NCI-H460 (cell line): ENCODE results near the gene PDSS2. TPM values are rescaled to one million over a fixed set of nuclear protein-coding genes. Genes with fewer than 3 reads are reported as not detected.
"Not testable (repeated sequence)": the region's sequence is repeated elsewhere in the genome, so short reads cannot be mapped to it uniquely, and the experiment has no call there.

Source experiments
- DNase-seq: peaks from one replicate; pipeline ENCODE4 v3.0.0-alpha.2; 2016; ENCODE audit warnings: low read depth; ENCODE audit errors: extremely low read depth
- total RNA-seq: library from RNA; depleted of rRNA; stranded (reverse); fragments of >200 nt; shearing (Covaris generic); gene quantifications from 2 replicates; pipeline ENCODE4 v1.2.3, GENCODE V29; 2014

The PDSS2 gene
- total RNA-seq, 1 experiment from 2014 or later: 15.7 TPM

DNA sequence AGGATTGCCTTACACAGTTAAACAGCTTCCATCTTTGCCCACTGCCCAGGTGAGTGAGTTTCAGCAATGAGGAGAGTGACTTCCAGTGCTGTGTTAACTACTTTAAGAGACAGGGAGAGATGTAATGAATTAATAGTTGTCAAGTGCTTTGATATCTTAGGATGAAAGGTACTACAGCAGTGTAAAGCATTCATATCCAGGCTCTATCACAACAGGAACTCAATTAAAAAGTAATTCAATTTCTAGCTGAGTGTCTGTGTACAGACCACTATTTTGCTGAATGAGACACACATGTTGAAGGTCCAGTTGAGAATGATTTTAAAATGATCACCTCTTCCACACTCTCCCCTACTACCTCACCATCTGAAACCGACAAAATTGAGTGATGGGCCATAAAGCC is 273.3 kb downstream of the PDSS2 start:
- no peak for DNase-seq

GRCh38 chr6:107185391-107185970 is 273.9 kb downstream of the PDSS2 start:
- DNase-seq: no peak

- no peak for DNase-seq
Measured at GRCh38 chr6:107184435-107184834, 274.9 kb downstream of the PDSS2 start.

GRCh38 chr6:107180099-107180498 is 279.3 kb downstream of the PDSS2 start:
- DNase-seq: no peak

DNA sequence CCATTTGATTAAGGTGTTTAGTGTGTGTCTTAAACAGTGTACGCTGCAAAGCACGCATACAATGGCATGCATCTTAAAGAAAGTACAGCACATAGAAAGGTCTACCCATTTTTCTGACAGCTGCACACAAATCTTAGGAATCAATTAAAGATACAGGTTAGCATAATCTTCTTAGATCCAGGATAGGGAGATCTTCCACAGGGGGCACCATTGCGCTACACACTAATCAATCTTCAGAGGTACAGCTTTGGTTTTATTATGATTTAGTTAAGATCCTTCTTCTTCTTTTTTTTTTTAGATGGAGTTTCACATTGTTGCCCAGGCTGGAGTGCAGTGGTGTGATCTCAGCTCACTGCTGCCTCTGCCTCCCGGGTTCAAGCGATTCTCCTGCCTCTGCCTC is 280.4 kb downstream of the PDSS2 start:
- no peak for DNase-seq

DNA sequence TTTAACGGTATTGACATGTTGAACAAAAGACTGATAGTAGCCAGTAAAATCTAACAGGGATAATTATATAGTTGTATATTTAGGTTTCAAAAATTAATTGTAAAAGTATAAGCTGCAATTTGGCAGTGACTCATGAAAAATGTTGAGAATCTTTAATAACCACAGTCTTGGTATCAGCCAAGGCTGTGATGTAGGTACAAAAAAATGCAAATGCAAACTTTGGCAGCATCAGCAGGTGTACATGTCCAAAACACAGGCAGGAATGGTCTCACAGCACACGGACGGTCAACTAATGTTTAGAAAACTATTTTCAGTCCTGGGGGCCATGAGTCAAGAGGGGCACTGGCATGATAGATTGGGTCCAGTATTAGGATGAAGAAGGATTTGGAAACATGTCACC is 285.6 kb downstream of the PDSS2 start:
- DNase-seq: no peak

DNA sequence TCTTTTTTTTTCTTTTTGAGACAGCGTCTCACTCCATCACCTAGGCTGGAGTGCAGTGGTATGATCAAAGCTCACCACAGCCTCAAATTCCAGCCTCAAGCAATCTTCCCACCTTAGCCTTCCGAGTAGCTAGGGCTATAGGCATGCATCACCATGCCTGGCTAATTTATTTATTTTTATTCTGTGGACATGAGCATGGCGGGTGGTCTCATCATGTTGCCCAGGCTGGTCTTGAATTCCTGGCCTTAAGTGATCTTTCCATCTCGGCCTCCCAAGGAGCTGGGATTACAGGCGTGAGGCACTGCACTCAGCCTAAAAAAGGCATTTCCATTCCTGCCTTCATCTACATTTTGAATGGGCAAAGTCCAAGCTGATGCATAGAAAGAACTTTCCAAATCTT is 287.9 kb downstream of the PDSS2 start:
- no peak for DNase-seq

DNA sequence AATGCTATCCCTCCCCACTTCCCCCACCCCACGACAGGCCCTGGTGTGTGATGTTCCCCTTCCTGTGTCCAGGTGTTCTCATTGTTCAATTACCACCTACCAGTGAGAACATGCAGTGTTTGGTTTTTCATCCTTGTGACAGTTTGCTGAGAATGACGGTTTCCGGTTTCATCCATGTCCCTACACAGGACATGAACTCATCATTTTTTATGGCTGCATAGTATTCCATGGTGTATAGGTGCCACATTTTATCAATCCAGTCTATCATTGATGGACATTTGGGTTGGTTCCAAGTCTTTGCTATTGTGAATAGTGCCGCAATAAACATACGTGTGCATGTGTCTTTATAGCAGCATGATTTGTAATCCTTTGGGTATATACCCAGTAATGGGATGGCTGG is 295.1 kb downstream of the PDSS2 start:
- not testable (repeated sequence) for DNase-seq

DNA sequence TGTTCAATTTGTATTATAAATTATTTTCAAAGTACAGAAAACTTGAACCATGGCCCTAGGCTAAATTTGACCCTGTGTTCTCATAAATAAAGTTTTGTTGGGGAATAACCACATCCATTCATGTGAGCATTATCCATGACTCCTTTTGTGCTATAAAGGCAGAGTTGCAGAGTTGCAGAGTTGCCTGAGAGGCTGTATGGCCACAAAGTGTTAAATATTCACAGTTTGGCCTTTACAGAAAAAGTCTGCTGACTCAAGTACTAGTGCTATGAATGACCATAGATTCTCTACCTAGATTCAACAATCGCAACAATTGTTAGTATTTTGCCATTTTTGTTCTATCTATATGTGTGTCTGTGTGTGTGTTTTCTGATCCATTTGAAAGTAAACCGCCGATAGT is 297.8 kb downstream of the PDSS2 start:
- DNase-seq: no peak

DNA sequence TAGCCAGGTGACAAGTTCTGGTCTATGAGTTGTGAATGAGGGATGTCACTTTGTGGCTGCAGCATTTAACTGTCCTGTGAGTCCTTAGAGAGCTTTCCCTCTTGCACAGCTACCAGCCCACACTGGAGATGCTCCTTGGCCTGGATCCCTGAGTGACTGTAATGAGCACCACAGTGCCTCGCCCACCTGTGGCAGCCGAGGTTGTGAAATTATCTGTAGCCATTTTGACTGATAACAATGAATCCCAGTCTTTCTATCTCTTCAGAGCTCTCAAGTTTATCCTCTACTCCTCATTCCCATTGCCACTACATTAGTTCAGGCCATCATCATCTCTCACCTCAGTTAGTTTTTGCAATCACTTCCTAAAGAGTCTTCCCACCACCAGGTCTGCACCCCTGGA is 302.7 kb downstream of the PDSS2 start:
- no peak for DNase-seq

GRCh38 chr6:107154801-107155160 is 304.6 kb downstream of the PDSS2 start:
- no peak for DNase-seq

- DNase-seq: no peak
Measured at GRCh38 chr6:107154131-107154800, 305.1 kb downstream of the PDSS2 start.

- DNase-seq: no peak
Measured at GRCh38 chr6:107152638-107153430, 306.5 kb downstream of the PDSS2 start.

GRCh38 chr6:107144666-107145065 is 314.7 kb downstream of the PDSS2 start:
- no peak for DNase-seq

DNA sequence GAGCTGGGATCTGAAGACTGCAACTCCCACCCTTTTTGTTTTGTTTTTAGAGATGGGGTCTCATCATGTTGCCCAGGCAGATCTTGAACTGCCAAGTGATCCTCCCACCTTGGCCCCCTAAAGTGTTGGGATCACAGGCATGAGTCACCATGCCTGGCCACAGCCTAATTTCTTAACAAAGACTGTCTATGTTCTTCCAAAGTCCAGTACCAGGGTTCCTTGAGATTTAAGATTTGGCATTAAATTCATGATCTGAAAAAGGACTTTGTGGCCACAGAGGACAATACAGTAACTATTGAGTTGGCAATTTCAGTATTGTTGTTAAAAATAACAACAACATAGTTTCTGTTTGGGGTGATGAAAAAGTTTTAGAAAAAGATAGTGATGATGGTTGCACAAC is 315.4 kb downstream of the PDSS2 start:
- no peak for DNase-seq

DNA sequence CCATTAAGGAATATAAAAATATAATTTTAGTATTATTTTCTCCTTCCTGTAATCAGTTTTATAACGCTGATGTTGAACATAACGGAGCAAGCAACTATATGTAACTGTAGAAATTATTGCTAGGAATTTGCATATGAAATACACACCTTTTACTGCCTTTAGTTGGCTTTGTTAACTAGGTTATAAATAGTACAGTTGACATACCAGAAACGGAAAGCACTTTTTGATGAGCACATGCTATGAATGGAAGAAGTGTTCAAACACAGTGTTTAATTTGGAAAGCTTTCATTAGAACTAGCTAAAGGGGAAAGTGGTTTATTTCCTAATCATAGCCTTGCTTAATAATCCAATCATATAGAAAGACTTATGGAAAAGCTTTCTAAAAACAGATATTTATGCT is 318.8 kb downstream of the PDSS2 start:
- no peak for DNase-seq

DNA sequence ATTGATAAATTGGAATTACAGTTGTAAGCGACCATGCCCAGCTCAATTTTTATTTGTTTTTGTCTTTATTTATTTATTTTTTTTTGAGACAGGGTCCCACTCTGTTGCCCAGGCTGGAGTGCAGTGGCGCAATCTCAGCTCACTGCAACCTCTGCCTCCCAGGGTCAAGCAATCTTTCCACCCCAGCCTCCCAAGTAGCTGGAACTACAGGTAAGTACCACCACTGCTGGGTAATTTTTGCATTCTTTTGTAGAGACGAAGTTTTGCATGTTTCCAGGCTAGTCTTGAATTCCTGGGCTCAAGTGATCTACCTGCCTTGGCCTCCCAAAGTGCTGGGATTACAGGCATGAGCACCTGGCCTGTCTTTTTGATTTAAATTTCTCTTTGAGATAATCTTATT is 323.0 kb downstream of the PDSS2 start:
- not testable (repeated sequence) for DNase-seq

DNA sequence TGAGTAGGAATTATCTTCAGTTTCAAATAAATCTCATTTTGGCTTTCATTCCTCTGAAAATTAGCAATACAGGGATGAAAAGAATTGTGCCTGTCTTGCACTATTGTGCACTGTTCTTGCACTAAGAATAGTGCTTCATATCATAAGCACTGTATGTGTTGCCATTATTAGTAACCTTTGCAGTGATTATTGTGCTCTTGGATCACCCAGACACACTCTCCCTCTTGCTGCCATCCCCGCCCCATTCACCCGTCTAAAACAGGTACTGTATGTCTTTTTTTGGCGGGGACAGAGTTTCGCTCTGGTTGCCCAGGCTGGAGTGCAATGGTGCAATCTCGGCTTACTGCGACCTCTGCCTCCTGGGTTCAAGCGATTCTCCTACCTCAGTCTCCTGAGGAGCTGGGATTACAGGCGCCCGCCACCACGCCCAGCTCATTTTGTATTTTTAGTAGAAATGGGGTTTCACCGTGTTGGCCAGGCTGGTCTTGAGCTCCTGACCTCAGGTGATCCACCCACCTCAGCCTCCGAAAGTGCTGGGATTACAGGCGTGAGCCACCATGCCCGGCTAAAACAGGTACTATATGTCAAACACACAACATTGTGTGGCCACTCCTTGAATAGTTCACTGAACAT is 324.2 kb downstream of the PDSS2 start:
- not testable (repeated sequence) for DNase-seq

DNA sequence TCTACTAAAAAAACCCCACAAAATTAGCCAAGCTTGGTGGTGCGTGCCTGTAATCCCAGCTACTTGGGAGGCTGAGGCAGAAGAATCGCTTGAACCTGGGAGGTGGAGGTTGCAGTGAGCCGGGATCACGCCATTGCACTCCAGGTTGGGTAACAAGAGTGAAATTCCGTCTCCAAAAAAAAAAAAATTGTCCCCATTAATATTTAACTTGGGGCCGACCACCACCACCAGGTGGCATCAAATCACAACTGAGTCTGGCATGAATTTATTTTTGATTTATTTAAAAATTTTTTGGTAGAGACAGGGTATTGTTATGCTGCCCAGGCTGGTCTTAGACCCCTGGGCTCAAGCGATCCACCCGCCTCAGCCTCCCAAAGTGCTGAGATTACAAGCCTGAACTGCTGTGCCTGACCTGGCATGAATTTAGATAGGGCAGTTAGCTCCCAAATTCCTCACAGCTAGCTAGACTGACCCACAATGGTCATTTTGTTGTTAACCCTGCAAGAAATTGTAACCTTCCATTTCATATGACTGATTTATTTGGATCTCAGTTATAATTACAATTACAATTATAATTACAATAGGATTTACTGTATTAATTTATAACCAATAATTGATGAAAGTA is 326.9 kb downstream of the PDSS2 start:
- no peak for DNase-seq

DNA sequence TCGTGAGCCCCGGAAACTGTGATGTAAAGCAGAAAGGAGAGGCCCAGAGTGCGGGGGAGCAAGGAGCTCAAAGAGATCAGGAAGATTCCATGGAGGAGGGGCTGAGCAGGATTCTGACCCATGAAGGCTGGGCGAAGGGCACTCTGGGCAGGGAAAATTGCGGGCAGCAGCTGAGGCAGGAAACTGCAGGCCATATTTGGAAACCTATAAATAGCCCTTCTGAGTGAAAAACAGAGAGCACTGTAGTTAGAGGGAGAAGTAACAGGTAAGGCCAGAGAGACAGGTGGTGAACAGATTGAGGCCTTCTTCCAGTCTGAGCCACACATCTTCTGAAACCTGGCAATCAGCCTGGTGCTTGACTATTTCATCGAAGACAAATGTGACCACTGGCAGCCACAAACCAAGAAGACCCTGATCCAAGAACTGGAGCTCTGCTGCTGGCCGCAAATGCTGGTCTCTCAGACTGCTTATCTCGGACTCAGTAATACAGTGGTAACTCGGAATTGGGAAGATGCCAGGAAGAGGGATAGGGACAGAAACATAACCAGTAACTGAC is 329.9 kb downstream of the PDSS2 start:
- DNase-seq: no peak

- DNase-seq: no peak
Measured at GRCh38 chr6:107128577-107128976, 330.8 kb downstream of the PDSS2 start.
